Measurements from ENCODE around the gene TMEM176A.
A peak's percentile ranks its signal among the peaks of the same experiment; 100 is the strongest.
"Not testable (repeated sequence)": the region's sequence is repeated elsewhere in the genome, so short reads cannot be mapped to it uniquely, and the experiment has no call there.

Gene TMEM176A, protein sequence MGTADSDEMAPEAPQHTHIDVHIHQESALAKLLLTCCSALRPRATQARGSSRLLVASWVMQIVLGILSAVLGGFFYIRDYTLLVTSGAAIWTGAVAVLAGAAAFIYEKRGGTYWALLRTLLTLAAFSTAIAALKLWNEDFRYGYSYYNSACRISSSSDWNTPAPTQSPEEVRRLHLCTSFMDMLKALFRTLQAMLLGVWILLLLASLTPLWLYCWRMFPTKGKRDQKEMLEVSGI

DNA sequence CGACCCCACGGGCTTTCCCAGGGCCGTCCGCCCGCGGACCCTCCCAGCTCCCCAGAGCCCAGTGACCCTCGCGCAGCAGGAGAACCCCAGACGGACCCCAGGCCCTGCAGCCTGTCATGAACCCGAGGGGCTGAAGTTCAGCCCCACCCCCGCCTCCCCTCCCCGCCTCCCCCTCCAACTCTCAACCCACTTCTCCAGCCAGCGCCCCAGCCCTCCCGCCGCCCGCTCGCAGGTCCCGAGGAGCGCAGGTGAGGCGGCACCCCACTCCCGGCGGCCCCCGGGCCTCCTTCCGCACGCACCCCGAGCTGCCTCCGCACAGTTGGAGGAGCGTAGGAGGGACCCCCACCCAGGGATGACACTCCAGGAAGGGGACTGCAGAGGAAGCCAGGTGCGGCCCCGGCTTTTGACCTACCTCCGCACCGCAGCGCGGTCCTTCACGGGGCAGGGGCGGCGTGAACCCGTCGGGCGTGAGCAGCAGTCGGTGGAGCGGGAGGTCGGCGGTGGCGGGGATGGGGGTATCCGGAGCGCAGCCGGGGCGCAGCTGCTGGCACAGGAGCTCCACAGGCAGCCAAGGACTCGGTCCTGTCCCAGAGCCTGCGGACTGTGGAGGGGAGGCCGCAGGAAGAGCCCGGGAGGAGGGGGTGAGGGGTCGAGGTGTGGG lies at the start of gene TMEM176A:
Gene TMEM176A, plus strand, starts transcription at position 189 of the 661 bp plus-strand sequence. CDS start 782 bp downstream, outside the sequence.
- DNase-seq, result no peak

DNA sequence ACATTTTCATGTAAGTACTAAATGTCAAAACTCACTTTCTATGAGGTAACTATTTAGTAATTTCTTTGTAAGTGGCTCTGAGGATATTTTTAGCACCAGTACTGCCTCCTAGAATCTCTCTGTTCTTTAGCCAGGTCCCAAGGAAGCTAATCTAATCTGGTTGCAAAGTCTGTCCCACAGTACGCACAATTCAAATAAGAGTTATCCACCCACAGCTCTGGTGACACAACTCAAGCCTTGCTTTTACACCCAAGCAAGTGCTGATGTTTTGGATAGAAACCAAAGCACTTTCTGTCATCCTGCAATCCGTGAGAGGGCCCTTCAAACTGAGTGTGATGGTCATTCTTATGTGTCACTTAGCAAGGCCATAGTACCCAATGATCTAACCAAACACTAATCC lies 48.9 kb upstream of the TMEM176A start:
- no peak for DNase-seq

DNA sequence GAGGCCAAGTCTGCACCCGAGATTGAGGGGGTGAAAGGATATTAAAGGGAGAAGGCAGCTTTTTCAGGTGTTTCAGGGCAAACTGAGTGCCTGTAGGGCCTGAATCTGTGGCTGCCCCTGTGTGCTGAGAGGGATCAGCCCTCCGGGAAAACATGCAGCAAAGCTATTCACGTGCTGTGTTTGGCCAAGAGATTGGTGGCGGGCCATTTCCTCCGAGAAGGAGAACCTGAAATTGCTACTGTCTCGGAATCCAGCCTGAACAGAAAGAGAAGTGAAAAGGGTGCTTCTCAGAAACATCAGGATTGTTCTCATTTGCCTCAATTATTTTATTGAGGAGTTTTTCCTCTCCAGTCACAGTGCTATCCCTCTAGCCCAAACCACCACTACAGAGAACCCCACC lies 47.3 kb upstream of the TMEM176A start:
- no peak for DNase-seq

DNA sequence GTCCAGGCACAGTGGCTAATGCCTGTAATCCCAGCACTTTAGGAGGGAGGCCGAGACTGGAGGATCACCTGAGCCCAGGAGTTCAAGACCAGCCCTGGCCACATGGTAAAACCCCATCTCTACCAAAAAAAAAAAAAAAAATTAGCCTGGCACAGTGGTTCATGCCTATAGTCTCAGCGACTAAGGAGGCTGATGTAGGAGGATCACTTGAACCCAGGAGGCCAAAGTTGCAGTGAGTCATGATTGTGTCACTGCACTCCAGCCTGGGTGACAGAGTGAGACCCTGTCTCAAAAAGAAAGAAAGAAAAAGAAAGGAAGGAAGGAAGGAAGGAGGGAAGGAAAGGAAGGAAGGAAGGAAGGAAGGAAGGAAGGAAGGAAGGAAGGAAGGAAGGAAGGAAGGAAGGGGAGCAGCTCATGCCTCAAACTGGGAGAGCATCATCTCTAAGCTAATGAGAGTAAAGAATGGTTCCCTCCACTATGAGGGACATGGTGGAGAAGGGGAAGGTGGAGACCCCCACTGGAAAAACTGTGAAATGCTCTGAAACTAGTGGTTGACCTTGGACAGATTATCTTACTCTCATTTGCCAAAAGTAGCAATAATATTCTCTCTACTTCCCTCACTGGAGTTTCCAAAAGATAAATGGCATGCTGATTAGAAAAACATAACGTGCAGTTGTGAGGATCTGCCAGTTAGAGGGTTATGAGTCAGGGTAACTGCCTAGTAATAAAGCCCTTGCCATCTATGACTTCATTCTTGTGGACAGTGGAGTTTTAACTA lies 46.6 kb upstream of the TMEM176A start:
- DNase-seq, result no peak

DNA sequence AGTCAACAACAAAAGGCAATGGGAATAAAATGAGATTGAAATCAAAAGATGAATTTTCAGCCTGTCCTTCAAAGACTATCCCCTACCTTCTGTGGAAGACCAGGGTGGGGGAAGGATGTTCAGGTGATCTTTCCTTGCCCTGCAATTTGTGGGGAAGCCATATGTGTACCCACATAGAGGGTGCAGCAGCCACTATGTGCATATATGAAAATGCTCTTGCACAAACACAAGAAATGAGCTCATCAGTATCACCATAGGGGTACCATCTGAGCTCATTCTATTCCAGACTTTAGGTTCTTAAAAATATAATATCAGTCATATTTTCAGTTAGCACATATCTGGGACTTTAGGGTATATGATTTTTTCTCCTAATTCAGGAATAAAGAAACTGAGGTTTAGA lies 45.6 kb upstream of the TMEM176A start:
- DNase-seq, result no peak

DNA sequence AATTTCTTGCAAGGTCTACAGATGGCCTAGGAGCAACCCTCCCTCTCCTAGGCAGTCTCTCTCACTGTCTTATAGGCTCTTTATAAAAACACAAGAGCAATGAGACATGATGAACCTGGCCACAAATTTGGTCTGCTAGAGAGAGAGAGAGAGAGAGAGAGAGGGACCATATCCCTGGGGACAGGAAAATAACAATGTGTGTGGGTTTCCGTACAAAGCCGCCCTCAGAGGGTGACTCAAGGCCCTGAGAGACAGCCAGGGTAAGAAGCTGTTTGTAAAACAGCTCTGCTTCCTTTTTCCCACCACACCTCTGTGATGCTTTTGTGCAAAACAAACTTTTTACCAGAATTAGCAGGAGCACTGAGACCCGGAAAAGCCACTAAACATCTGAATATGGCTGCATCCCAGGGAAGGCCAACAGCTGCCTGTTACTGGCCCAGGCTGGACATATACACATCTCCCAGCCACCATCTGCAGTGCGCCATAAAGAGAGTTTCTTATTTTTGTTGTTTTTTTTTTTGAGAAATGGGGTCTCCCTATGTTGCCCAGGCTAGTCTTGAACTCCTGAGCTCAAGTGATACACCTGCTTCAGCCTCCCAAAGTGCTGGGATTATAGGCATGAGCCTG lies 45.0 kb upstream of the TMEM176A start:
- DNase-seq, result no peak

DNA sequence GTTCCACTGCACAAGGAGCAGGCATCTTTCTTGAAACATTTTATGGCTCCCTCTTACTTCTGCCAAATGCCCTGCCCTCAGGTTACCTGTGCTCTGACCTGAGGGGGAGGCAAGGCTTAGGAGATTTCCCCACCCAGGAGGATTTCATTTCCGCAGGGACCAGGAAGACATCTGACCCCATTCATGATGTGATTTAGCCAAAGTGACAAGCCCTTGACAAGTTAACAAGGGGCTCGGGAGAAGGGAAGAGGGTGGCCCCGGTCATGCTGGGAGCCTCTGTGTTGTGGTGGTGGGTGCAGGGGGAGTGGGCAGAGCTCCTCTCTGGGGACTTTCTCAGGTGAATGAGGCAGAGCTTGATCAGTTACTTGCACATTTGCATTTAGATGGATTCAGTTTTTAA lies 44.4 kb upstream of the TMEM176A start:
- DNase-seq, result no peak

DNA sequence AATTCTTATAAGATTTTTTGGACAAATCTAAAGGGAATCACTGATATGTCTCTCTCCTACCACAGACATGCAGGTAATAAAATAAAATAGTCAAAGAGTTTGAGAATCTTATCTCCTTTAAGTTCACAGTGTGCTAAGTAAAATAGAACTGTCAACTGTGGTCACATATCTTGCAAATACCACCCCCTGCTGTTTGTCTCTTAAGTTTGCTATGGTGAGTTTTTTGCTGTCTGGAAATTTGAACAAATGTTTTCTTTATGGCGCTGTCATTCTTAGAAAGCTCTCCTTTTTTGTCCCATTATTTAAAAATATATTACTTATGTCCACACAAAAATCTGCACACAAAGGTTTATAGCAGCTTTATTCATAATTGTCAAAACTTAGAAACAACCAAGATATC lies 43.7 kb upstream of the TMEM176A start:
- DNase-seq, result no peak

DNA sequence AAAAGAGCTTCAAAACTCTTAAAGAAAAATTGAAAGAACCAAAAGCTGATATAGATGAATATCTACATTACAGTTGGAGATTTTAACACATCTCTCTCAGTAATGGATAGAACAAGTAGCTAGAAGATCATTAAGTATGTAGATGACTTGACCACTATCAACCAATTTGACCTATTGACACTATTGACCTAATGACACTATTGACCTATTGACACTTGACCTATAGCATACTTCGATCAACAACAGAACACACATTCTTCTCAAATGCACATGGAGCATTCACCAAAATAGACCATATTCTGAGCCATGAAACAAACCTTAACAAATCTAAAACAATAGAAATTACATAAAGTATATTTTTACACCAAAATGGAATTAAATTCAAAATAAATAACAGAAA lies 41.1 kb upstream of the TMEM176A start:
- no peak for DNase-seq

DNA sequence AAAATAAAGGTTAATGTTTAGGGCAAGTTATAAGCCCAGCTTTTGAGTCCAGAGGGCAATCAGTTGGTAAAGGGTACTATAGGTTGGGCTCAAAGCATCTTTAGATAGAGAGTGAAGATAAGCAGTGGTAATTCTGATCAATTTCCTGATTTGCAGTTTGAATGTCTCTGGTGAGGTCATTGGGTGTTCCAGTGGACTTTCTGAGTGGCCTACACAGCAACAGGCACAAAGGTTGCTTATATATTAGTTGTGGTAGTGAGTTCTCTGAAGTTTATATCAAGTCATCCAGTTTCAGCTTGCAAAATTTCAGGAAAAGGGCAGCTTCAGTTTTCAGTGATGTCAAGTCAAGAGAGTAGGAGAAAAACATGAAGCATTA lies 34.2 kb upstream of the TMEM176A start:
- DNase-seq, result no peak

DNA sequence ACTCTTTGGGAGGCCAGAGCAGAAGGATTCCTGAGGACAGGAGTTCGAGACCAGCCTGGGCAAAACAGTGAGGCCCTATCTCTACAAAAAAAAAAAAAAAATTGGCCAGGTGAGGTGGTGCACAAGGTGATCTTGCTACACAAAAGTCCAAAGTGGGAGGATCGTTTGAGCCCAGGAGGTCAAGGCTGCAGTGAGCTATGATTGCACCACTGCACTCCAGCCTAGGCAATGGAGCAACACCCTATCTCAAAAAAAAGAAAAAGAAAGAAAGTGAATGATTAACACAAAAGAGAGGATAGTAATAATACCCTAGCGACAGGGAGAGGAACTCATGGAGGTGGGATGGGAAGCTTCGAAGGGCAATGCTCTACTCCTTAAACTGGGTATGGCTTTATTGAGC lies 30.8 kb upstream of the TMEM176A start:
- no peak for DNase-seq

DNA sequence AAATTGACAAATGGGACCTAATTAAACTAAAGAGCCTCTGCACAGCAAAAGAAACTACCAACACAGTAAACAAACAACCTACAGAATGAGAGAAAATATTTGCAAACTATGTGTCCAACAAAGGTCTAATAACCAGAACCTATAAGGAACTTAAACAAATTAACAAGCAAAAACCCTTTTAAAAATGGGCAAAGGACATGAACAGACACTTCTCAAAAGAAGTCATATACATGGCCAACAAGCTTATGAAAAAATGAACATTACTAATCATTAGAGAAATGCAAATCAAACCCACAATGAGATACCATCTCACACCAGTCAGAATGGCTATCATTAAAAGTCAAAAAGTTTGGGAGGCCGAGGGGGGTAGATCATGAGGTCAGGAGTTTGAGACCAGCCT lies 26.4 kb upstream of the TMEM176A start:
- not testable (repeated sequence) for DNase-seq

DNA sequence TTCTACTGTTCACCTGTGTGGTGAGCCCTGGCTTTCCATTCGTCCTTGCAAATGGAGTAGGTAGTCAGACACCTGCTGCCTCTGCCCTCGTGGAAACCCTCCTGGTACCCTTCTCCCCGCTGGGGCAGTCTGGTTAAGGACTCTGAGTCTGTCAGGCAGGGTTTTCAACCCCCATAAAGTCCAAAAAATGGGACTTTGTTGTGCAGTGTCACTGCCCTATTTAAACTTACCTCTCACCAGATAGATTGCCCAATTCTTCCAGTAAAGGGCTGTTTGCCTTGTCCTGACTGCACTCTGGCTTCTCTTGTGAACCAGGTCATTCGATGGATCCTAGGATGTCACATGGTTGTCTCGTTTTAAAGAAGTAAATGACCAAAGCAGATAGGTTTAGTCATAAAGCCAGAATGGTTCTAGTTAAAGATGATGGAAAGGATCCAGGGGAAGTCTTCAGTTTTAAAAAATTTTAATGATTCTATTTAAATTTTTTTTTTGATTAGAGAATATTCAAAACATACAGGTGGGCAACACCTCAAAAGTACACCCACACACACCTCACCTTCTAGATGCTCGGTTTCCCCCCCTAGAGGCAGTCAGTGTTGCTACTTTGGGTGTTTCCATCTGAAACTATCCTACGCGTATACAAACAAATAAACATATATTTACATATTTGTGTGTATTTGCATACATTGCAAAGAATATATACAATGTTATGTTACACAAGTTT lies 22.4 kb upstream of the TMEM176A start:
- DNase-seq, result no peak

DNA sequence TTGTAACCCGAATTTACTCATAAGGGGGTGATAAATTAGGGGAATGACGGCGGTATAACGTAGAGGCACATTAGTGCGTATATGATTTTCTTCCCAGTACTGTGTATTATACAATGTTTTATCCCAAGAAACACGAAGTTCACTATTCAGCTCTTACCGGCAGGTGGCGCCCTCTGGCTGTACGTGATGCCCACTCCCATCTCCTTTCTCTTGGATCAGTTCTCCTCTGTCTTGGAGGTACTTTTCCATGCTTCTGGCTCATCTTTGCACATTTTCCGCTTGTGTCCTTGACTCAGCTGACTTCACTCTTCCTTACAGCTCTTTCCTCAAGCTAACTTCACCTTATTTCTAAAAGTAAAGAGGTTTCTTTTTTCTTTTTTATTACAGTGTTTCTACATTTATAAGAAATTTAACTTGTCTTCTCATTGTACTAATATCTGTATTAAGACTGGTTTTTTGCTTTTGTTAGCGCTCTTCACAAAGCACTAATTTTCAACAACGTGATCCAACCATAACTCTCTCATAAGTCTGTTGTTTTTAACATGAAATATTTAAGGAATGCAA lies 21.7 kb upstream of the TMEM176A start:
- DNase-seq, result peak; percentile 60

DNA sequence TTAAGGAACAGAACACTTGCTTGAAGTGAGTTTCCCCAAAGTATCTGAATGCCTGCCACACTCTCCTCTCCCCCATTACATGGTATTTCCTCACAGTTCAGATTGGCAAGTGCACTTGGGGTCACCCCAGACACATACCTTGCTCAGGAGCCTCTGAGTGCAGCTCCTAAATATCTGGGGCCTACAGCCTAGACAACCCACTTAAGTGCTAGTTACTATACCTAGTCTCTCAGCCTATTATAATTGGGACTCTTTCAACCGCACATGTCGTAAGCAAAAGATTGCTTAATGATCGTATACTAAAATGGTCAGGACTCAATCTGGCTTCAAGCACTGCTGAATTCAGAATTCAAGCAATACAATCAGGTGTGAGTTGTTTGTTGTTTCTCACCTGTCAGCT lies 20.3 kb upstream of the TMEM176A start:
- no peak for DNase-seq

DNA sequence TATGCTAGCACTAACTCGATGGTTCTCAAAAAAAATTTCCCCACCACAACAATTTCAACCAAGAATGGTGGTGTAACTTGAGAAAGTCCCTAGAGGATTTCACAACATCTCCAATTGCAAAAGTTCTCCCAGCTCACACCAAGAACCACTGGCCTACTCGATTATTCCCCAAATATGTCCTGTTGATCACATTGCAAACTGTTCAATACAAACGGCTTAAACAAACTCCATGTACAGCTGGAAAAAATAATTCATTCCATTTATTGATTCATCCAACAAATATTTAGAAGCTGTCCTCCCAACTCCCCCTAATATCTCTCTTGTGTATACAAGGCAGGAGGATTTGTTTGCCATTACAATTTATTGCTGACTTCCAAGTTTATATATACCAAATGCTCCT lies 19.5 kb upstream of the TMEM176A start:
- peak; percentile 54 for DNase-seq

DNA sequence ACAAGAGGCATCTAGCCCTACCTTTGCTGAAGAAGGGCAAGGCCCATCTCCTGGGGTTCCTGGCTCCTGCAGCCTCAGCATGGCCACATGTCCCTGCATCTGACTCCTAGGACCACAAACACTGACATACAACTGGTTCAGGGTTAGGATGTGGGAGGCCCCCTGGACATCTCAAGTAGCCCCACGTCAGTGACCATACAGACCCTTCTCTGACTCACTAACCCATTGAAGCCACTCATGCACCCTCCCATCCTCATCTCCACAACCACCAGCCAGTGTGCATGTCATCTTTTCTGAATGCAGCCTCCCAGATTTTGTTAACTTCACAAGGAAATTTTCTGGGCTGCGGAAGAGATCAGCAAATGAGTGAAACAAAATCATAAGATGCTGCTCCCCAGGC lies 18.6 kb upstream of the TMEM176A start:
- DNase-seq, result no peak

DNA sequence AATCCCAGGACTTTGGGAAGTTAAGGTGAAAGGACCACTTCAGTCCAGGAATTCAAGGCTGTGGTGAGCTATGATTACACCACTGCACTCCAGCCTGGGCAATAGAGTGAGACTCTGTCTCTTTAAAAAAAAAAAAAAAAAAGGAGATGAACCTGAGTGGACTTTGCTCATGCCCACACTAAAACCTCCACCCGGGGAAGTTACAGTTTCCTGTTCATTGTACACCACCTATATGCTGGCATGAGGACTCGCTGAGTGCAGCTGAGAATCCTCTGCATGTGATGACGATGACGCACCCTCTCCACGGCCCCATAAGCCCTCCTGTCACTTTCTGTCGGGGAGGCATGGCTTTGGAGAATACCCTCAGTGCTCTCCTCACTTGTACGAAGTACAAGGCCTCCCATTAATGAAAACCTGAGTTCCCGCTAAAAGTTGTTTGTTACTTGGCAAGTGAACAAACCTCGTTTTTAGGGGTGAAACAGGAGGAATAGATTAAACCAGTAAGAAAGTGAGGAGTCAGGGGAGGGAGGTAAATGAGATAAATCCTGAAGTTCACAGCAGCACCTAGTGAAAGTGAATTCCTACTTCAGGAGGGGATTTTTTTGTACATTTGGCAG lies 16.3 kb upstream of the TMEM176A start:
- no peak for DNase-seq

DNA sequence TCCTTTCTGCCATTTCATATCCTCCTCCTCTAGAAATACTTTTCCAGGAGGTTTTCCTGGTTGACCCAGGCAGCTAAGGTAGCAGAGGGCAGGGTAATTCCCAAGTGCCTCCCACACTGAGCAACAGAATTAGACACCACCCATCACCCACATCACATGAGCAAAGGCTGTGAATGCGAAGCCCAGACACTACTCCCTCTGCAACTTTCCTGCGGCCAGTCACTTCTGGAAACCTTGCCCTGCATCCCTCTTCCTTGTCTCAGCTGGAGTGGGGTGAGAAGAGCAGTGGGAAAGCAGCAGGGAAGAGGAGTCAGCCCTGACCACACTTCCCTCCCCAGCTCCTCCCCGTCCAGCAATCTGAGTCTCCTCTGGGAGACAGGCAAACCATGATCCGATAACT lies 15.6 kb upstream of the TMEM176A start:
- DNase-seq, result no peak

DNA sequence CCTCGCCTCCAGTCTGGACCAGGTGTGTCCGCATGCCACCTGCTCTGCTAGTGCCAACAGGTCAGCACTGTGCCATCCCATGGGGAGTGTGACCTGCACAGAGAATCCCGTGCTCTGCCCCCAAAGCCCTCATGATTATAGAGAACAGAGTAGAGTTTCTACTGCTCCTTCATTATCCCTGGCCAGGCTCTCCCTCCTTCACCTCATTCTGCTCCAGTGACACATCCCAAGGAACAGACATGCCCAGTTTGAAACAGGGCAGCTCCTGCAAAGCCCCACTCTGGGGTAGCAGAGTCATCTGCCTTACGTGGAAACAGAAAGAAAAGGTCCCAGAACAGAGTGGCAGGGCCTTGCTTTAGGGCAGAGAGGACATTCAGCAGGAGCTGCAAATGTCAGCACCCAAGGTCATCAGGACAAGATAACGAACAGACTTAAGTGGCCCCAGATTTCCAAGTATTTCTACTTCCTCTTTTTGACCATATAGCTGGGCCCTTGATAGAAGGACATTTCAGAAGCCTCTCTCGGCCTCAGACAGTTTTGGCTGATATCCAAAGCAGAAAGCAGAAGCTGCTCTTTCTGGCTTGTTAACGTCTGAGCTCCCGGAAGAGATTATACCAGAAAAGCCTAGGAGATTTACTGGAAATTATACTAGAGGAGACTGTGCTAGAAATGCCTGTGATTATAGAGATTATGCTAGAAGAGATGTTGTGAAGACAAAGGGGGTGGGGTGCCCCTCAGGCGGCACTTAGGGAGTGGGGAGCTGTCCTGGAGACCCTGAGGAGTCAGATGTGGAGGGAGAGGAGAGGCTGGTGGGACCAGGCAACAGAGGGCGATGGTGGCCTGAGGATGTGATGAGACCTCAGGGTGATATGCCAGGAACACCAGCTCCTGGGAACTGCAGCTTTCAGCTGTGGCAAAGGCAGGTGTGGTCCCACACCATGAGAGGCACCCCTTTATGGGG lies 13.0 kb upstream of the TMEM176A start:
- no peak for DNase-seq
